HPDE6-E6E7 (cell line): ENCODE results near the gene KLHDC10.
"Not testable (repeated sequence)": the region's sequence is repeated elsewhere in the genome, so short reads cannot be mapped to it uniquely, and the experiment has no call there.

Experiments
- DNase-seq: peaks from one replicate; pipeline ENCODE4 v3.0.0; 2011; ENCODE audit warnings: missing footprints; ENCODE audit errors: extremely low spot score

KLHDC10 gene

GRCh38 chr7:130118294-130118693 lies 48.0 kb downstream of the KLHDC10 start:
- DNase-seq: no peak

DNA sequence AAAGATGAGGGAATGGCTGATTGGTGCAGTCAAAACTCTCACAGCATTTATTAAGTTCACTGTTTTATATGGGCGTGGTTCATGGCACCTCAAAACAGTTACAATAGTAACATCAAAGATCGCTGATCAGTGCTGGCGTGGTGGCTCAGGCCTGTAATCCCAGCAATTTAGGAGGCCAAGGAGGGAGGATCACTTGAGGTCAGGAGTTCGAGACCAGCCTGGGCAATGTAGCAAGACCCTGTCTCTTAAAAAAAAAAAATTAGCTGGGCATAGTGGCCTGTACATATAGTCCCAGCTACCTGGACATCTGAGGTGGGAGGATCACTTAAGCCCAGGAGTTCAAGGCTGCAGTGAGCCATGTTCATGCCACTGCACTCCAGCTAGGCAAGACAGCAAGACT lies 48.5 kb downstream of the KLHDC10 start:
- no peak for DNase-seq

GRCh38 chr7:130123501-130123900 lies 53.2 kb downstream of the KLHDC10 start:
- DNase-seq: no peak

GRCh38 chr7:130124711-130125110 lies 54.4 kb downstream of the KLHDC10 start:
- no peak for DNase-seq

DNA sequence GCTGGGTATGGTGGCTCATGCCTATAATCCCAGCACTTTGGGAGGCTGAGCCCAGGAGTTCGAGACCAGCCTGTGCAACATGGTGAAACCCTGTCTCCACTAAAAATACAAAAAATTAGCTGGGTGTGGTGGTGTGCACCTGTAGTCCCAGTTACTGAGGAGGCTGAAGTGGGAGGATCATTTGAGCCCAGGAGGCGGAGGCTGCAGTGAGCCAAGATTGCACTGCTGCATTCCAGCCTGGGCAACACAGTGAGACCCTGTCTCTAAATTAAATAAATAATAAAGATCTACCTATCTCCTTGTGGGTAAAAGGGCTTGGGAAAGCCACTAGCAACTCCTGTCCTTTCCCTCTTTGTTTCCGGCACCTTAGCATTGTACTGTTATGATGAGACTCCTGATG lies 56.5 kb downstream of the KLHDC10 start:
- DNase-seq: not testable (repeated sequence)

GRCh38 chr7:130127404-130127803 lies 57.1 kb downstream of the KLHDC10 start:
- no peak for DNase-seq

DNA sequence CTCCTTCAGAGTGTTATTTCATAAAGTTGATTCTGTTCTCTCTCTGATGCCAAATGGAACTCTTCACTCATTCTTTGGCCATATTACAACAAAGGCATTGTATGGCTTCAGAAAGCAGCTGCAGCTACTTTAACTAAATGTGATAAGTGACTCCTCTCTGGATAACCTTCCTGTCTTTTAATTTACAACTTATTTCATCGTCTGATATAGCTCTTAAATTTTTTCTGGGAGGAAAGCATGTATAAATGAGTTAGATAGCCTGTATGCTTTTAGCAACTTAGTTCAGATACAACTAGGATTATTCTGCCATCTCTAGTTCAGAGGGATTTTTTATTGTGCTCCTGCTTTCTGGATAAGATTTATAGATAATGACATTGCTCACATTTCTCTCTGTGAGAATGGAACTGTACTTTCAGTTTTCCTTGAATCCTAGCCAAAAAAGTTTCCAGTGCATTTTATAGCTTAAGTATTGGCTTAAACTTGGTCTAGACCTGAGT lies 57.5 kb downstream of the KLHDC10 start:
- DNase-seq: no peak

GRCh38 chr7:130129011-130129411 lies 58.7 kb downstream of the KLHDC10 start:
- DNase-seq: no peak

DNA sequence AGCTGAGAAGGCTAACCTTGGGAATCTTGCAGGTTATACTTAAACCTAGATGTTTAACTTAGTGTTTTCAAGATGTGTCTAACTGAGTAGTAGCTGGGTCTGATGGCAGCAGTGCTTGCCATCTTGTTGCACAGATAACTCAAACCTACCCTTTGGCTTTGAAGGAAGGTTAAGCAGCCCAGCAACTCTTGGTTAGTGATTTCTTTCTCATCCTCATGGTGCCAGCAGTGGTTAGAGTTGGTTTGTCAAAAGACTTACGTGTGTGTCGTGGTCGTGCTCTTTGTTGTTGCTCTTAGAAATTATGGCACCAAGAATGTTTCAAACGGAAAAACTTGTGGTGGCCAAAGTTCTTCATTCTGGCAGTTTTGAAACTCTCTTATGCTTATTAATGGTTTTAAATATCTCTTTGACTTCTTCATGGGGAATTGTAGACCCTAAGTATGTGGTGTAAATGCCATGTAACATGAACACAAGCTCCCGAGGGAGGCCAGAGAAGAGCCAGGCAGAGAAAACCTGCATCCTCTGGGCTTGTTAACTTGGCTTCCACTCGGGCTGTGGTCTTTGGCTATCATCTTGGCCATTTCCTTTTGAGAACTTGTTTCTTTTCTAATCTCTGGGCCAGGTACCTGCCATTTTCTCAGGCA lies 61.0 kb downstream of the KLHDC10 start:
- DNase-seq: no peak

DNA sequence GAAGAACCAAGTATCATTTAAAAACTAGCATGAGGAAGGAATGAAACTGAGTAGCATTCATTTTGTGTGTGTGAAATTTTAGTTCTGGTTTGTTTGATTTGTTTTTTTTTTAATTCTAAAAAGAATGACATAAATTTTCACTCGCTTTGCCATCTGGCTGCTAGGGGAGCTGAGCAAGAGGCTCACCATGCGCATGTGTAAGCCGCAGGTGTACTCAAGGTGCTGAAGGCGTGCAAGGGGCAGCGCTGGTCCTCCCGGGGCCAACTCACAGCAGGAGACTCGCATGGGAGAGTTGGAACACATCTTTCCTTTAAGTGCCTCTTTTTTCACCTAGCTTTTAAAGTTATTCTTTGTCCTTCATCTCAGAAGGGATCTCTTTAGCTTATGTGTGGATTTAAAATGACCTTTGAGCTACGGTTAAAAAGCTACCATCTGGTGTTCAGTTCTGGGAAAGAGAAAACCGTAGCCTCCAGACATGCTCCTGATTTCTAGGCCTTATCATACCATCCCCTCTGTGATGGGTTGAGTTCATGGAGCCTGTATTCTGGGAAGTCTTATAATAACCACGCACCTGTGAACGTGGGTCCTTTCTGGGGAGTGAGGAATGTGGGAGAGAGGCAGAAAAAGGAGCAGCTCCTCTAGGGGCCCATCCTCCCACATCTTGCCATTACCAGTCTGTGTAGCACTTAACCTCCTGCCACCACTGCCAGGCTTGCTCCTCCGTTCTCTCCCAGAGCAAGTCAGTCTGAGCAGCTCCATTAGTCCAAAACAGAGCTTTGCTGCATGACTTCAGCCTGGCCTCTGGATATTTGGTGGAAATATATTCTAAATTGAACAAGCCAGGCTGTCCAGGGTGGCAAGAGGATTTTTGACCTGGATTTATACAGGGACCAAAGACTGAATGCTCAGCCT lies 61.9 kb downstream of the KLHDC10 start:
- DNase-seq: no peak

DNA sequence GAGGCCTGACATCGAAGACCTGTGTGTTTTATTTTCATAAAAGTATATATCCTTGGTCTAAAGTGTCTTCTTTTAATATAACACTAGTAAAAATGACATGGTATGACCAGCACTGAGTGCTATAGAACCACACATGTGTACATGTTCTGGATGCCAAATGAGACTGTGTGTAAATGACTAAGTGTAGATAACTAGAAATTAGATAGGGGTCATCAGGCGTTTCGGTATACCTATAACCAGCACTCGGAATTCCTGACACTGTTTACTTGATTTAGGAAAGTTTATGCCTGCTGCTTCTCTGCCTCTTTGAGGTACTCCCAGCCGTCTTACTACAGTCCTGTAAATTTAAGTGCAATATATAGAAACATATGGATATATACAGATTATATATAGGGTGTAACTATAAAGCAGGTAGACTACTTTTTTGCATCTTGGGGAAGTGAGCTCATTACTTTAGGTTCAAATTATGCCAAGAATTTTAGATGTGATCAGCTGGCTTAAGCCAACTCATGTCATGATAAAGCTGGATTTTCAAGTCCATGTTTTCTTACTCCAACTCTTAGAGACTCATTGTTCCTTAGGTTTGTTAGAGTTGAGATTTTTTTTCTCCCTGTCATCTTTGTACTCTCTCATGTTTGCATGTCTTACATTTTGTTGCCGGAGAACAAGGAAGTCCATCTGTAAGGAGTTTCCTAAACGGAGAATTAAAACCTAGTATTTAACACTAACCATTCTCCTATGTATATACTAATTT lies 62.9 kb downstream of the KLHDC10 start:
- no peak for DNase-seq

DNA sequence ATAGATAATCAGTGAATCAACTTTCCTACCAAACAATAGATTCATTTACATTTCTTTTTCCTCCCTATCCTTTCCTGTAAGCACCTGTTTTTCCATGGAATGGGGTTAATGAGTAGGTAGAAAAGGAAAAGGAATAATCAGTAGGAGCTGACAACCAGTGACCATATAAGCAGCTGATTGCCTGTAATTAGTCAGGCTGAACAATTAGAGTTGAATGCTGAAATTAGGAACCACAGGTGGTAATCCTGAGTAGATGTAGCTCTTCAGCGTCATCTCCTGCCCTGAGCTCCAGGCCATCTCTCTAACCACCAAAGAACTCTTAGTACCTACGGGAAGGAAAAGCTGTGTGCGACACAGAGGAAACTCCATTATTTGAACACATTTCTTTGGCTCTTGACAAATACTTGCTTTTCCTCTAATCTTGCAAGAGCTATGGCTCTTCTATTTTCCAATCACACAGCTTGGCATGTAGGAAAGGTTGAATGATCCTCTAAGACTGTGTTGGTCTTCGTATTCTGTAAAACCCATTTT lies 63.8 kb downstream of the KLHDC10 start:
- DNase-seq: no peak

DNA sequence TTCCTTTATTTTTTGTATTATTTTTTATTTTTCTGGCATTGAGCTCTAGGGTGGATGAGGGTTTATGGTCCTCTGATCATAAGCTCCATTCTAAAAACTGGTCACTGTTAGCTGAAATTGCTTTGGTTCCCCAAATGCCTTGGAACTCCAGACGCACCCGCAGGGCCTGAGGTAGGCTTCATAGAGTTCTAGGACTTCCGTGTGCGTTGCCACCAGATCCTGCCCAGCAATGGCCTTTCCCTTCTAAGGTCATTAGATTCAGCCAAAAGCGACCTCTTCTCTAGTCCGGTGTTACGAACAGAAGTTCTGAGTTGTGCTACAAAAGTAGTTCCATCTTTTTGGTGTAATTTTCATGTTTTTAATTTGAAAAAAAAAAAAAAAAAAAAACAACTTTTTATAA lies 64.4 kb downstream of the KLHDC10 start:
- no peak for DNase-seq

DNA sequence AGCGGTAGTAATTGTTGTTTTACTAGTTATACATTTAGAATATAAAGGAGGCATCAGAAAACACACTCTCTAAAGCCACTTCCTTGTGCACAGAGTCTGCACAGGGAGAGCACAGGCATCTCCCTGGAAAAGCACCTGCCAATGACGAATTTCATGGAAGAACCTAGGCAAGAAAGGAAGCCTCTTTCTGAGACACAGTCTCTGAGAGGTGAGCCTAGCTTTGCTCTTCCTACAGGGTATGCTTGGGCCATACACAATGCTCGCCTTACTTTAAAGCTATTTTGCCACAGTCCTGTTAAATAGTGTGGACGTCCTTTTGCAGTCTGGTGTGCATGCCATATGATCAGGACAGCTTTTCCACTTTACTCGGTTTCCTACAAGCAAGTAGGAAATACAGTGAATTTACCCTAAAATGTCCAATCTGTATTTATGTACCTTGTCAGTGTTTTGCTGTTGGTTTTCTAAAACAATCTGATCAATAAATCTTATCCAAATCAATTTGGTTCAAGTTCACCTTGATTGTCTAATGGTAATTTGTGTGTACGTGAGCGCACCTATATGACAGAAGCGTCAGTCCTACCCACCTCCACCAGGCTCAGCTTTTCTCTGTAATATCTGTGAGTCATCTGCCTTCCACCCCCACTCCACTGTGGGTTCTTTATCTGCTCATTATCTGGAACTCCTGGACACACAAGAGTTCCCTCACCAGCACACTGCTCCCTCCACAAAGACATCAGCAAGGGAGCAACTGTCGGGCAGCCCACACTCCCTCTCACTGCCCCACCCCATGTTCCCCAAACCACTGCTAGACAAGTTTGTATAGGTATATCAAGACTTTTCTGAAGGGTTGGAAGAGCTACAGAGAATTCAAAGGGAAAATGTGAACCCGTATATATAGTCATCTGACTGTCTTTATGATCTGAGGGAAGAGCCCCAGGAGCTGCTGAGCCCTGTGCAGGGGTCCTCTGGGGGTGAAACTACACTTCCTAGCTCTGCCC lies 65.2 kb downstream of the KLHDC10 start:
- no peak for DNase-seq

DNA sequence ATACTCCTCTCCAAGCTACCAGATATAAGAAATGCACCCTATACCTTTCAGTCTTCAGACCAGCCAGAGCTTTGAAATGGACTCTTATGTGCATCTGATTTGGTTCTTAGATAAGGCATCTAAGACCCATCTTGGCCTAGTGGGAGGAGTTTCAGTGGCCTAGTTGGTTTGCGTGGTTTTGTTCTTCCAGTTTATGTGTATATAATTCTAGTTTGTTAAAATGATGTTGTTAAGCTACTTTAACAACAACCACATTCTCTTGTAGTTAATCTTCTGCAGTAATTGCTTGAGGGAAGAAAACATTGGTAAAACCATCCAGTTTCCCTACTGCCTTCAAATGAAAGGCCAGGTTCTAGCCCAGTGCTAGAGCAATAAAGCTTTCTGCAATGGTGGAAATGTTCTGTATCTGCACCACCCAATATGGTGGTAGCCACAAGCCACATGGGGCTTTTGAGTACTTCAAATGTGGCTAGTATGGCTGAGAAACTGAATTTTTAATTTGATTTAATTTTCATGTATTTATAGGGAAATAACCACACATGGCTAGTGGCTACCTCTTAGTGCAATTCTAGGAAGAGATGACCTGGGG lies 66.3 kb downstream of the KLHDC10 start:
- DNase-seq: no peak

DNA sequence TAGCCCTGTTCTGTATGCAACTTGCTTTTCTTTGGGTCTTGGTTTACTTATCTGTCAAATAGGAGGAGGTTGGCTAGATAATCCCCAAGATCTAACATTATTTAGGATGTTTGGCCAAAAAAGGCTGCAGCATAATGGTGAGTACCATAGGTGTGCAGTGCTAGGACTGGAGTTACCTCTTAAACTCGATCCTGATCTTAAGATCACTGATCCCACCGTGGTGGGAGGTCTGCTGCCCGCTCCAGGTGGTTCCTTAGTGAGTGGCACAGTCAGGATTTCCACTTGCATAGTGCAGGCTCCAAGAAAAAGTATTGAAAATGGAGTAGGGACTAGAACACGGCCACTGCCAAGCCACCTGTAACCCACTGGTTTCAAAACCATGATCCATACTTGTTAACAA lies 66.9 kb downstream of the KLHDC10 start:
- DNase-seq: no peak

DNA sequence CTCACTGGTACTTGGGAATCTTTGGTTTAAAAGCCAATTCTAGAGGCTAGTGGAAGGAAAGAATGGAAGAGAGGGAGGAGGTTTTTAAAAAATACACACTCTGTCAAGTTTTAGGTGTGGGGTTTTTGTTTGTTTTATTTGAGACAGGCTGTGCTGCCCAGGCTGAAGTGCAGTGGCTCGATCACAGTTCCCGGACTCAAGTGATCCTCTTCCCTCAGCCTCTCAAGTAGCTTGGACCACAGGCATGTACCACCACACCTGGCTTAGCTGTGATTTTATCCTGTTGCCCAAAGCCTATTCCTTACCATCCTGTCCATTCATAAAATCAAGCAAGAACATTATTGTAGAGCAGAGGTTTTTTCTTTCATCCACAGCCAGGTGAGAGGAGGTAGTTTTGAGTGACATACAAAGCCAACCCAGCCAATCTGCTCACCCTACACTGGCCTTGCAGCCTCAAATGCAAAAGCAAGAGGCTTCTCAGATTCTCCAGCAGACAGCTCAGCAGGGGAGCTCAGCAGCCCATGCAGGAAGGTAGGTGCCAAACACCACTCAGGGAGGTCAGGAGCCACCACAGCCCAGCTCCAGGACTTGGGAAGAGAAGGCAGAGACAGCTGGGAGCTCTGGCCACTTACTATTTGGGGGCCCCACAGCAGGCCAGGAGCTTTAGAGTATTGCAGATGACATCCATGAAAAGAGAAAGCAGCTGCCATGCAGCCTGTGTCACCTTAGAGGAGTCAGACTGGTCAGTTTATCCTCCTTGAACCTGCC lies 69.0 kb downstream of the KLHDC10 start:
- no peak for DNase-seq

- DNase-seq: no peak
Measured at GRCh38 chr7:130140551-130141160, 70.3 kb downstream of the KLHDC10 start.
